ENCODE results near the gene DNAH12.
"Not testable (repeated sequence)": the region's sequence is repeated elsewhere in the genome, so short reads cannot be mapped to it uniquely, and the experiment has no call there.

The DNAH12 gene

DNA sequence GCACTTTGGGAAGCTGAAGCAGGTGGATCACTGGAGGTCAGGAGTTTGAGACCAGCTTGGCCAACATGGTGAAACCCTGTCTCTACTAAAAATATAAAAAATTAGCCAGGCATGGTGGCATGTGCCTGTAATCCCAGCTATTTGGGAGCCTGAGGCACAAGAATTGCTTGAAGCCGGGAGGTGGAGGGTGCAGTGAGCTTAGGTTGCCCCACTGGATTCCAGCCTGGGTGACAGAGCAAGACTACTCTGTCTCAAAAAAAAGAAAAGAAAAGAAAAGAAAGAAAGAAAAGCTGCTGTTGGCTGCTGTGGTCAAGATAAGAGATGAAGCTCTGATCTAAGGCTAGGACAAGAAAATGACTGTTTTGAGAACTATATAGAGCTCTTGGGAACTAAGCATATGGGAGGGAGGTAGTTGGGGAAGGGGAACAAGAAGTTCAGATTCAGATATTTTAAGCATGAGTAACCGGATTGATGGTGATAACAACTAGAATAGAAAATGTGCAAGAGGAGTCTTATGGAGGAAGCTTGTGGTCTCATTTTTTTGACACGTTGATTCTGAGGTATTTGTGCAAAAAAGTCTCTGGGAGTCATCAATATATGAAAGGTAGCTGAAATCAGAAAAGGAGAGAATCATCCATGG, 25.7 kb downstream of the DNAH12 start:
- no peak for DNase-seq

GRCh38 chr3:57512166-57512565, 32.0 kb downstream of the DNAH12 start:
- no peak for DNase-seq

DNA sequence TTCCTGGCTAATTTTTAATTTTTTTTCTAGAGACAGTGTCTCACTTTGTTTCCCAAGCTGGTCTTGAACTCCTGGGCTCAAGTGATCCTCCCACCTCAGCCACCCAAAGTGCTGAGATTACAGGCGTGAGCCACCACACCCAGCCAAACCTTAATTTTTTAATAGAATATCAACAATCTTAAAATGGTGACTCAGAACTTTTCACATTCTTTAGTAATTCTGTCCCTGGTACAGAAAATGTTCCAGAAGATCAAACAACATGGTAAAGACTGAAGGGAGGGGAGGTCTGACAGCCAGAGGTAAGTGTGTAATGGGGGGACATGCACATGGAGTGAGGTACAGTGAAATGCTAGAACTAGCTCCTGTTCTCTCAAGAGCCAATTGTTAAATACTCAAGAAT, 38.2 kb downstream of the DNAH12 start:
- DNase-seq: no peak

GRCh38 chr3:57500506-57500905, 43.6 kb downstream of the DNAH12 start:
- DNase-seq: no peak

DNA sequence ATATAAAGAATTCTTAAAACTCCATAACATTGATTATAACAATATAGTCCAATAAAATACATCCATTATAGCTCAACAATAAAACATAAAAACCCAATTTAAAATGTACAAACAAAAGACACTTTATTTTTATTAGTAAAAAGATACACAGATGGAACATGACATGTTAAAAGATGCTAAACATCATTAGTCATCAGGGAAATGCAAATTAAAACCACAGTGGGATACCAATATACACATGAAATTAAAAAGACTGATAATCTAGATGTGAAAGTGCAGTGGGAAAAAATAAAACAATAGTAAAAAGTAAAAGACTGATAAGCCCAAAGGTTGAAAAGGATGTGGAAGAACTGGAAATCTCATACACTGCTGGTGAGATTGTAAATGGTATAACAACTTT, 46.2 kb downstream of the DNAH12 start:
- DNase-seq: no peak

DNA sequence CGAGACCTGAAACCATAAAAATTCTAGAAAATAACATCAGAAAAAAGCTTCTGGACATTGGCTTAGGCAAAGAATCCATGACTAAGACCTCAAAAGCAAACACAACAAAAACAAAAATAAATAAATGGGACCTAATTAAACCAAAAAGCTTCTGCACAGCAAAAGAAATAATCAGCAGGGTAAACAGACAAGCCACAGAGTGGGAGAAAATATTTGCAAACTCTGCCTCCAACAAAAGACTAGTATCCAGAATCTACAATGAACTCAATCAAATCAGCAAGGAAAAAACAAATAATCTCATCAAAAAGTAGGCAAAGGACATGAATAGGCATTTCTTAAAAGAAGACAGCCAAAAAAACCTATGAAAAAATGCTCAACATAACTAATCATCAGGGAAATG, 59.6 kb downstream of the DNAH12 start:
- DNase-seq: no peak

DNA sequence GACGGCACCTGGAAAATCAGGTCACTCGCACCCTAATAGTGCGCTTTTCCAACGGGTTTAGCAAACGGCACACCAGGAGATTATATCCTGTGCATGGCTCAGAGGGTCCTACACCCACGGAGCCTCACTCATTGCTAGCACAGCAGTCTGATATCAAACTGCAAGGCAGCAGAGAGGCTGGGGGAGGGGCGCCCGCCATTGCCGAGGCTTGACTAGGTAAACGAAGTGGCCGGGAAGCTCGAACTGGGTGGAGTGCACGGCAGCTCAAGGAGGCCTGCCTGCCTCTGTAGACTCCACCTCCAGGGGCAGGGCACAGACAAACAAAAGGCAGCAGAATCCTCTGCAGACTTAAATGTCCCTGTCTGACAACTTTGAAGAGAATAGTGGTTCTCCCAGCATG, 67.0 kb downstream of the DNAH12 start:
- not testable (repeated sequence) for DNase-seq

- no peak for DNase-seq
Observed at GRCh38 chr3:57464801-57465200, 79.3 kb downstream of the DNAH12 start.

DNA sequence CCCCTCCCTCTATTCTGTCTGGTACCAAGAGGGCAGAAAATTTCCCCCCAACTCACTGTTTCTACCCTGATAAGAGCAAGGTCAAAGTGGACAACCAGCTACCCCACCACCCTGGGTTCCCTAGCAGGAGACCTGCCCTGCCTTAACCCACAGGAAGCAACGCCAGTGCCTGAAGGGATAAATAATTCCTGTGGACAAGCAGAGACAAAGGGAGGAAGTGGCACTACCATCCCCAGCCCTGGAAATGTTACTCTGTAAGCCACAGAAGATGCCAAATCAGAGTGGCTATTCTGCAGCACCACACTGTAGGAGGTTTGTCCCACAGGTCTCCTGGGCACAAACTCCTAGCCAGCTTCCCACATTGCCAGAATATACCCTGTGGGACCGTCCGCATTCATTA, 80.1 kb downstream of the DNAH12 start:
- DNase-seq: no peak

DNA sequence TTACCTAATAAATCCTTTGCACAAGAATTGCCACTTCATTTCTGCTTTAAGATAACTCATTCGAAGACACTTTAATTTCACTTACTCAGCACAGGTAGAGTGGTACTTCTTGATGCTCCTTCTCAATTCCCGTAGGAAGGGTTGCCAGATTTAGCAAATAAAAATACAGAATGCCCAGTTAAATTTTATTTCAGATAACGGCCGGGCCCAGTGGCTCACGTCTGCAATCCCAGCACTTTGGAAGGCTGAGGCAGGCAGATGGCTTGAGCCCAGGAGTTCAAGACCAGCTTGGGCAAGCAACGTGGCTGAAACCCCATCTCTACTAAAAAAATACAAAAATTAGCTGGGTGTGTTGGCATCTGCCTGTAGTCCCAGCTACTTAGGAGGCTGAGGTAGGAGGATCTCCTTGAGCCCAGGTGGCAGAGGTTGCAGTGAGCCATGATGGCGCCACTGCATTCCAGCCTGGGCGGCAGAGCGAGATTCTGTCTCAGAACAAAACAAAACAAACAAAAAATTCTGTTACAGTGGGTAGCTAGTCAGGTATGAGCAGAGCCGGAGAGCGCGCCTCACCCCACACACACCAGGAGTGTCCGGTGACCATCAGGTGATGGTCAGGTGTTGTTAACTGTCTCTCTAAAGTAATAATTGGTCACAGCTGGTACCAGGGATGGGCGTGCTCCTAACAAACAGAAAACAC, 92.8 kb downstream of the DNAH12 start:
- no peak for DNase-seq

GRCh38 chr3:57449276-57449847, 94.8 kb downstream of the DNAH12 start:
- DNase-seq: not testable (repeated sequence)

DNA sequence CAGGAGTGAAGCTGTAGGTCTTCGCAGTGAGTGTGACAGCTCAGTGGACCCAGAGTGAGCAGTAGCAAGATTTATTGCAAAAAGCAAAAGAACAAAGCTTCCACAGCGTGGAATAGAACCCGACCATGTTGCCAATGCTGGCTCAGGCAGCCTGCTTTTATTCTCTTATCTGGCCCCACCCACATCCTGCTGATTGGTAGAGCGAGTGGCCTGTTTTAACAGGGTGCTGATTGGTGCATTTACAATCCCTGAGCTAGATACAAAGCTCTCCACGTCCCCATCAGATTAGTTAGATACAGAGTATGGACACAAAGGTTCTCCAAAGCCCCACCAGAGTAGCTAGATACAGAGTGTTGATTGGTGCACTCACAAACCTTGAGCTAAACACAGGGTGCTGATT, 95.7 kb downstream of the DNAH12 start:
- not testable (repeated sequence) for DNase-seq

GRCh38 chr3:57446318-57446841, 97.8 kb downstream of the DNAH12 start:
- no peak for DNase-seq

DNA sequence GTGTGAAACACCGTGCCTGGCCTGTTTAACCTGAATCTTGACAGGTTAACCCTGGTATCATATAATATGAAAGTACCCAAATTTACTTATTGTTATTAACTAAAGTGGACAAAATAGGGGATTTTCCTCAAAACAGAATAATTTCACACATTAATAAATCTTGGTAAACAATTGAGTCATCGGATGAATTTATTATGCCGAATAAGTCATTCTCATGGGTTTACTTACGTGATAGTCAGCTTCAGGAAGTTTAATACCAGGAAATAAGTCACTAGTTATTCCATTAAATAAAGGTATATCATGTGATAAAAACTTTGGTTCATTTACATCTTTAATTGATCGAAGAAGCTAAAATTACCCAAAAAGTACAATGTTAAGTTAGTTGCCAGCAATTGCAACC, 99.7 kb downstream of the DNAH12 start:
- no peak for DNase-seq

DNA sequence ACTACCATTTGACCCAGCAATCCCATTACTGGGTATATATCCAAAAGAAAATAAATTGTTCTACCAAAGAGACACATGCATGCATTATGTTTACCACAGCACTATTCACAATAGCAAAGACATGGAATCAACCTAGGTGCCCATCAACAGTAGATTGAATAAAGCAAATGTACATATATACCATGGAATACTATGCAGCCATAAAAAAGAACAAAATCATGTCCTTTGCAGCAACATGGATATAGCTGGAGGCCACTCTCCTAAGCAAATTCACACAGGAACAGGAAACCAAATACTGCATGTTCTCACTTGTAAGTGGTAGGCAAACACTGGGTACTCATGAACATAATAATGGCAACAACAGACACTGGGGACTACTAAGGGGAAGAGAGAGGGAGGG, 104.0 kb downstream of the DNAH12 start:
- DNase-seq: not testable (repeated sequence)

DNA sequence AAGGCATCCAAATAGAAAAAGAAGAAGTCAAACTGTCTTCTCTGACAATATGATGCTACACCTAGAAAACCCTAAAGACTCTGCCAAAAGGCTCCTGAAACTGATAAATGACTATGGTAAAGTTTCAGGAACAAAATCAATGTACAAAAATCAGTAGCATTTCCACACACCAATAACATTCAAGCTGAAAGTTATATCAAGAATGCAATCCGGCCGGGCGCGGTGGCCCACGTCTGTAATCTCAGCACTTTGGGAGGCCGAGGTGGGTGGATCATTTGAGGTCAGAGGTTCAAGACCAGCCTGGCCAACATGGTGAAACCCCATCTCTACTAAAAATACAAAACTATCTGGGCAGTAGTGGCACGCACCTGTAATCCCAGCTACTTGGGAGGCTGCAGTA, 105.7 kb downstream of the DNAH12 start:
- not testable (repeated sequence) for DNase-seq

GRCh38 chr3:57436195-57436761, 107.9 kb downstream of the DNAH12 start:
- no peak for DNase-seq

- peak in 1 of 2 experiments; percentile 5 for DNase-seq
Observed at GRCh38 chr3:57434041-57434440, 110.1 kb downstream of the DNAH12 start.

DNA sequence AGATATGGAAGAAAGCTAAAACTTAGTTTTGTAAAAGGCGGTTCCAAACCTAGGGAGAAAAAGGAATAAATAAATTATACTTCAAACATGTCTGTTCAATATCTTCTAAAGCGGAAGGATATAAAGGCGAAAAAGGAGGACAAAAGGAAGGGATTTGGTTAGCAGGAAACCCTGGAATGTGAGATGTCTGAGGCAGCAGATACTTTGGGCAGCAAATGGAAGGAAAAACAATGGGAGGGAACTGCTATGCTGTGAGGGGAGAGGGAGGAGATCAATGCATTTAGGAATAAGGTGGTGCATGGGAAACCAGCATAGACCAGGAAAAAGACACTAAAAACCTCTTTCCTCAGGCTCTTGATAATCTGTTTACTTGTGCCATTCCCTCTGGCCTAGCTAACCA, 120.8 kb downstream of the DNAH12 start:
- no peak for DNase-seq

DNA sequence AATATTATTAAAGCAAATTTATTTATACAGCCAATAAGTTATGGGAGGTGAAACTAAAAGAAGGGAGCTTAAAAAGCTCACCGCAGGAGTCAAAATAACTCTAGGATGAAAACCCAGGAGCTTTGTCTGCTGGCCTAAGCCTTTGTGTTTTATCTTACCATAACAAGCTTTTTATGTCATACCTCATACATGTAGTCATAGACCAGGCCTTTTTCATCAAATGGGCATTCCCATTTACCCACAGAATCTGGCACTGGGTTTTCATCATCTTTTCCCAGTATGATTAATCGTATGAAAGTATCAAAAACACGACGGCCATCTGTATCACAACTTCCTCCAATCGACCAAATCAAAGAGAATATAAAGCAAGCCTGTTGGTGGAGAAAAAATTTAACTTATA, 122.8 kb downstream of the DNAH12 start:
- DNase-seq: no peak

- no peak for DNase-seq
Observed at GRCh38 chr3:57420001-57420400, 124.1 kb downstream of the DNAH12 start.

- no peak for DNase-seq
Observed at GRCh38 chr3:57411715-57412114, 132.4 kb downstream of the DNAH12 start.

GRCh38 chr3:57409471-57409870, 134.7 kb downstream of the DNAH12 start:
- no peak for DNase-seq

DNA sequence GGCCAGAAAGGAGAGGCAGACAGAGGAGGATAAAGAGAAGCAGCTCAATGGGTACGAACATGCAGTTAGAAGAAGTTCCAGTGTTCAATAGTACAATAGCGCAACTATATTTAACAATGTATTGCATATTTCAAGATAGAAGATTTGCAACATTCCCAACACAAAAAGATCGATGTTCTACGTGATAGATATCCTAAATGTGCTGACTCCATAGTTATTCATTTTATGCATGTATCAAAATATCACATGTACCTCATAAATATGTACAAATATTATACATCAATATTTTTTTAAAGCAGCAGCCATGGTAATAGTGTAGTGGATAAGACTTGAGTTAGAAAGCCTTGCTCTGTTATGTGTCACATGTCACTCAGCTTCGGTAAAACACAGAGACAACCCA, 141.5 kb downstream of the DNAH12 start:
- no peak for DNase-seq

Data from NCI-H1930 (cell line).